H1 (cell line): ENCODE data around the gene MBD3. TPM values are rescaled to one million over a fixed set of nuclear protein-coding genes. Genes with fewer than 3 reads are reported as not detected.

ENCODE experiments used
- ATF2 ChIP-seq: IDR thresholded peaks from 2 replicates; pipeline ENCODE4 v1.6.1; 2012; ENCODE audit warnings: low read length, inconsistent platforms
- CHD2 ChIP-seq: IDR thresholded peaks from 2 replicates; pipeline ENCODE4 v1.6.1; 2012; ENCODE audit warnings: low read length, improper control_type of control experiment
- JUND ChIP-seq: IDR thresholded peaks from 2 replicates; pipeline ENCODE4 v1.6.1; 2011; ENCODE audit warnings: mild to moderate bottlenecking, improper control_type of control experiment, low read length
- SRF ChIP-seq: IDR thresholded peaks from 2 replicates; pipeline ENCODE4 v1.6.1; 2011; ENCODE audit warnings: mild to moderate bottlenecking, low read depth, low read length, moderate library complexity
- TAF1 ChIP-seq: IDR thresholded peaks from 2 replicates; pipeline ENCODE4 v1.6.1; 2011; ENCODE audit warnings: mild to moderate bottlenecking, low read depth, low read length
- TEAD4 ChIP-seq: IDR thresholded peaks from 2 replicates; pipeline ENCODE4 v1.6.1; 2012; ENCODE audit warnings: low read depth, low read length, inconsistent platforms, mixed read lengths
- polyA plus RNA-seq, 7 experiments: library from polyadenylated mRNA; depleted of rRNA in 3 of 7; stranded (reverse) in 5 of 7; unstranded in 2 of 7; fragments of >200 nt in 5 of 7; fragments of 200-250 nt in 2 of 7; gene quantifications; 1 replicate in 5 of 7; 2 replicates in 1 of 7; 4 replicates in 1 of 7; pipeline versions ENCODE4 v1.2.1 to v1.2.3, GENCODE V29; 2011 to 2013; ENCODE audit warnings: missing spikeins in 2 of 7, mixed read lengths in 2 of 7
- total RNA-seq: library from RNA; stranded (reverse); fragmentation: NEBNext Ultra II Directional; extraction: Animal tissue kit (Norgen Biotek cat#: 25700); gene quantifications from 2 replicates; pipeline ENCODE4 v1.2.1, GENCODE V29; 2021
- TF ChIP-seq, protein P1 (sequence below): IDR thresholded peaks from 2 replicates; pipeline ENCODE4 v1.6.1; 2011; ENCODE audit warnings: low read depth, mild to moderate bottlenecking, low read length; ENCODE audit not compliant: insufficient read depth

MBD3 gene
- total and polyA plus RNA-seq, 2 of the 8 experiments (the other 6 are each of a cell fraction or from before 2014, with no cell fraction given), result 88.2 to 110 TPM

- TF ChIP-seq, protein P1, sequence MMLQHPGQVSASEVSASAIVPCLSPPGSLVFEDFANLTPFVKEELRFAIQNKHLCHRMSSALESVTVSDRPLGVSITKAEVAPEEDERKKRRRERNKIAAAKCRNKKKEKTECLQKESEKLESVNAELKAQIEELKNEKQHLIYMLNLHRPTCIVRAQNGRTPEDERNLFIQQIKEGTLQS, result no peak
- TF ChIP-seq JUND, result no peak
- TF ChIP-seq CHD2, result no peak
- no peak for TF ChIP-seq ATF2
- TF ChIP-seq TAF1, result no peak
- no peak for TF ChIP-seq TEAD4
- TF ChIP-seq SRF, result no peak
- TF ChIP-seq, all 59 proteins: peak for 0
Observed at GRCh38 chr19:1524972-1525325, 67.7 kb downstream of the MBD3 start (continued).
